Suppressor macrophage treated with lipopolysaccharide for 4 hours (primary cell): ENCODE results near the gene ANKRD33B.

ENCODE experiments used
- DNase-seq: peaks from one replicate; pipeline ENCODE4 v3.0.0-alpha.2; 2020

ANKRD33B gene

GRCh38 chr5:10680876-10681481, 117.1 kb downstream of the ANKRD33B start:
- DNase-seq: no peak

DNA sequence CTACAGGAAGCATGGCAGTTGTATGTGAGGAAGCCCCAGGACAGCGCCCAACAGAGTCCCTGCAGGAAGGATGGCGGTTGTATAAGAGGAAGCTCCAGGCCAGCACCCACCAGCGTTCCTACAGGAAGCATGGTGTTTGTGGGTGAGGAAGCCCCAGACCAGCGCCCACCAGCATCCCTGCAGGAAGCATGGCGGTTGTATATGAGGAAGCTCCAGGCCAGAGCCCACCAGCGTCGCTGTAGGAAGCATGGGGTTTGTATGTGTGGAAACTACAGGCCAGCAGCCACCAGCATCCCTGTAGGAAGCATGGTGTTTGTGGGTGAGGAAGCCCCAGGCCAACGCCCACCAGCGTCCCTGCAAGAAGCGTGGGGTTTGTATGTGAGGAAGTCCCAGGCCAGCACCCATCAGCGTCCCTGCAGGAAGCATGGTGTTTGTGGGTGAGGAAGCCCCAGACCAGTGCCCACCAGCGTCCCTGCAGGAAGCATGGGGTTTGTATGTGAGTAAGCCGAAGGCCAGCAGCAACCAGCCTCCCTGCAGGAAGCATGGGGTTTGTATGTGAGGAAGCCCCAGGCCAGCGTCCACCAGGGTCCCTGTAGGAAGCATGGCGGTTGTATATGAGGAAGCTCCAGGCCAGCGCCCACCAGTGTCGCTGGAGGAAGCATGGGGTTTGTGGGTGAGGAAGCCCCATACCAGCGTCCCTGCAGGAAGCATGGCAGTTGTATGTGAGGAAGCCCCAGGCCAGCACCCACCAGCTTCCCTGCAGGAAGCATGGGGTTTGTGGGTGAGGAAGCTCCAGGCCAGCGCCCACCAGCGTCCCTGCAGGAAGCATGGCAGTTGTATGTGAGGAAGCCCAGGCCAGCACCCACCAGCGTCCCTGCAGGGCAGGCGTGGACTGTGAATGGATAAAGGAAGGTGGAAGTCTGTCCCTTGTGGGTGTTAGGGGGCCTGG, 118.1 kb downstream of the ANKRD33B start:
- DNase-seq: no peak

DNA sequence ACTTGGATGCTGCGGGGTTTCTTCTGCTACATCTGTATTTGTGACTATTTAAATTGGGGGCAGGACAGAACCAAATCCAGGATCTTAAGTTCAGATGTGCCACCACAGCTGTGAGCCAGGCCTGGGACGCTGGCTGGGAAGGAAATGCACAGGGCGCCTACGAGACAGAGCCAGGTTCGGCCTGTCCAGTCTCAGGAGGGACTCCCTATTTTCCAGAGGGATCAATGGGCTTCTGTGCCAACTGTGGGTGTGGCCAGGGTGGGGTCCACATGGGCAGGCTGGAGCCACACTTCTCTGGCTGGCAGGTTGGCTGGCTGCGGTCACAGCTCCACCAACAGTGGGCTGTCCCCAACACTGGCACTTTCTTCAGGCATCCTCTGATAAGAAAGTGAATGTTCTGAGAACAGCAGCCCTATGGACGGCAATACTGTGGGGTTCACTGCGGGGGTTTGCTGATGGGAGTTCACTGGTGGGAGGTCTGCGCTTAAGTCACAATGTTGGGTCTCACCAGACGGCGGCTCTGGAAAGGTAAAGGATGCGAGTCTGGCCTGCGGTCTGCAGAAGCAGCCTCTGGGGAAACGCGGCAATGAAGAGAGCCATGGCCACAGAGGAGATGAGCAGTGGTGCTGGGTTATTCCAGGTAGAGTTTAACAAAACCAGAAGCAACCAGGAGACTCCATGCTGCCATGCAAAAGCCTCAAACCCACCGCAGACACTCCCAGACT, 119.1 kb downstream of the ANKRD33B start:
- no peak for DNase-seq

GRCh38 chr5:10684303-10685086, 120.6 kb downstream of the ANKRD33B start:
- DNase-seq: no peak

DNA sequence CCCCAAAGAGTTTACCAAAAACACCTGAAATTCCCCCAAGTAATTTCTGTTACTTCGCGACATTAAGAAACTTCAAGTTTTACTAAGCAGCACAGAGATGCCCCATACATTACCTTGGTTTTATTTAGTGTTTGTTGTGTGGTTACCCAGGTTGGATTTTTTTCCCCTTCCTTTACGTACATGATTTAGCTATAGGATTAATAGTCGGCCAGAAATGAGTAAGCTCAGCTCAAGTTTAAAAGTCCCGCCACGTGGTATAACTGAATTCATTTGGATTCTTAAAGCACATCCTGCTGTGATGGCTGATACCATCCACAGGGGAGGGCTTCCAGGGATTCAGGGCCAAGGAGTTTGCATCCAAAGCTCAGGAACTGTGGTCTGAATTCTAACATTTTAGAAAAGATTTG, 121.2 kb downstream of the ANKRD33B start:
- no peak for DNase-seq

DNA sequence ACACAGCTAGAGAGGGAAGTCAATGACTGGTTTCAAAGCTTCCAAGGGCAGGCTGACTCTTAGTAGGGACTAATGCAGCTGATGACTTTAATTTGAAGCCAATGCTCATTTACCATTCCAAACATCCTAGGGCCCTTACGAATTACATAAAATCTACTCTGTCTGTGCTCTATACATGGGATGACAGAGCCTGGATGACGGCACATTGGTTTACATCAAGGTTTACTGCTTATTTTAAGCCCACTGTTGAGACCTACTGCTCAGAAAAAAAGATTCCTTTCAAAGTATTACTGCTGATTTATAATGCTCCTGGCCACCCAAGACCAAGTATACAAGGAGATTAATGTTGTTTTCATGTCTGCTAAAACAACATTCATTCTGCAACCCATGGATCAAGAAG, 123.0 kb downstream of the ANKRD33B start:
- no peak for DNase-seq

DNA sequence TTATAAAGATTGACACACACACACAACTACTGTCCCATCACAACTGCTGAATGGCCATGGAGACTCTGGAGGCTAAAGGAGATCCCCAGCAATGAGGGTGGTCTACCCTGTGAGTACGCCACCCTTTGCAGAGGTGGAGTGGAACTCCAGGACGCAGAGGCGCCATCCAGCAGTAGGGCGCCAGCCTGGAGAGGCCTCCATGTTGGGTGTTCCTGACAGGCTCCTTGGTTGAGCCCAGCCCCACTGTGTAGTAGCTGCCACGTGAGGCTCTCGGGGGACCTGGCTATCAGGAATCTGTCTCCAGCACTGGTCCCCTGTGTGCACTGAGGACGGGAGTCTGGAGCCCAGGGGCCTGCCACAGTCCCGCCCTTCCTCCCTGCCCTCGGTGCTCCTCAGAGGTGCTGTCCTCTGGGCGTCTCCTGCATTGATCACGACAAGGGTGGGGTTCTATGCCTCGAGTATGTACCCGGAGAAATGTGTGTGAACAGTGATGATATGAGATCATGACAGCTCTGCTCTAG, 124.8 kb downstream of the ANKRD33B start:
- no peak for DNase-seq

DNA sequence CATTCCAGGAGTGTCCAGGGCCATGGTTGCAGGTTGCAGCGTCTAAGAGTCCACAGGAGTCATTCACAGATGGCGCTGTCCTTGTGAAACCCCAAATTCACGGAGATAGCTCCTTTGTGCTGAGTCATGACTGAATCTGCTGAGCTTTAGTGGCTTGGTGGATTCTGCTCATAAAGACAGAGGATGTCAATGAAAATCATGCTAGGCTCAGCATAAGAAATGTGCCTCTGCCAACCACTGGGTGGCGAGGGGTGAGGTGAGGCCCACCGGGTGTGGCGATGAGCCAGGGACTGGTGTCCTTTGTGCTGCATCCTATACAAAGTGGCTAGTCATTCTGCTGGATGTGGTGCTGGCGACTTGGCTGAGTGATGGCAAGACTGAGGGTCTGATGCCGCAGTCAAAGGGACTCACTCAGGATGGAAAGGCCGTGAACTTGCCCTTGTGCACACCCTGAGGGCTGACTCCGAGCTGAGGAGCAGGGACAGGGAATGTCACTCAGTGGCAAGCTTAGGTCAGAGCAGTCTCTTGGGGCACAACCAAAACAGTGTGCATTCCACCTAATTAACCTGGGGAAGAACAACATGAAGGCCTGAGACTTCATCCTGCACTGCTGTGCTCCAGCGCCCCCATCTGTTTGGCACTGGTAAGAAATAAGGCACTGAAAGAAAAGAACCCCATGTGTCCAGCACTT, 125.7 kb downstream of the ANKRD33B start:
- DNase-seq: peak; percentile 25

GRCh38 chr5:10690460-10691440, 126.9 kb downstream of the ANKRD33B start:
- DNase-seq: no peak

GRCh38 chr5:10691826-10692785, 128.2 kb downstream of the ANKRD33B start:
- DNase-seq: no peak

- DNase-seq: peak; percentile 71
These were observed 131.3 kb downstream of the ANKRD33B start for GRCh38 chr5:10695055-10695649.

DNA sequence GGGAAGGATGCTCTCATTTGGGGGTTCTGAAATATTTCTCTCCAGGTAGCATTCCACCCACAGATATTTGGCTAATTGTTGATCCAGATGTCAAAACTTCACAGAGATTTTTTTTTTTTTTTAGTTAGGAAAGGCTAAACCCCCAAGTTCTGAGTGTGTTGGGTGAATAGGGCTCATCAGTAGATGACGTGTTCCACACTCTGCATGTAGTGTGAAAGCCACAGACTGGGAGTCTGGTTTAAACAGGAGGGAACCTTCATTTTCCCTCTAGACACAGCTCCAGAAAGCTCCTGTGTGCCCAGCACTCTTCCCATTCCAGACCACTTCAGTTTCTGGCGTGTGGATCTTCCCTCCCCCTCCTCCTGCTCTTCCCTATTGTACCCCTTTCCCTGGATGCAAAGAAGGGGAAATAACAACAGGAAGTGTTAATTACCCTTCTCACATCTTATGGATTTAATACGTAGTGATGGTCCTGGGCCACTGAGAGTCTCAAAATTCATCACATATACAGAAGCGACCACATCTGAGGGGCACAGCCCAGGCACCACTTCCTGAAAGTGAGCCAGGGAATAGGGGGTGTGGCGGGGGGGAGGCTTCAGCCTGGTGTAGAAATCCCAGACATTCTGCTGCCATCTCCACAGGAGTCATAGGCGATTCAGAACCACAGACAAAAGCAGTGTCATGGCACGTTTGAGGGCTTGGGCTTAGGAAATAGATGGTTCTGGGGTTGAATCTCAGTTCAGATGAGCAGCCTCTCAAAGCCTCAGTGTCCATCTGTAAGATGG, 132.1 kb downstream of the ANKRD33B start:
- peak; percentile 17 for DNase-seq

DNA sequence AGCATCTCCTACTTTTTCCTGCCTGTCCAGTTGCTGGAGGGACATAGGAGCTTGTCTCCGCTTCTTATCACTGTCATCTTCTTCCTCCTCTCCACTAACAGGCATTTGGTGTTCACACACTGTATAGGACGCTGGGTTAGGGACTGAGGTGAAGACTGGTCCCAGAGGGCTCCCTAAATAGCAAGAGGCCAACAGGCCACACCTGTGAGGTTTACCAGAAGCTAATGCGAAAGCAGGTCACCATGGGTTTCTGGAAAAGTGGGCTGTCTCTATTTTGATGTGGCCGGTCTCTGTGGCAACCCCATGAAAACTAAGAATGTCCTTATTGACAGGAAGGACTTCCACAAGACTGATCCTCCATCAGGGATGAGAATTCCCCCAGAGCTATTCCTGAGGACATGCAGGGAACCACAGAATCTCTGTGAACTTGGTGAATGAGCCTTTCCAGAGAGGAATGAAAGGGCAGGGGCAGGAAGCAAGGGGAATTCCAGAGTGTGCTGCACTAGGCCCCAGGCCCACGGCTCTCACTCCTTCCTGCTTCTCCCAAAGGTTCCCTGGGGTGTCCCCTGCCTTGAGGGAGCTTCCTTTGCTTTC, 135.5 kb downstream of the ANKRD33B start:
- no peak for DNase-seq

DNA sequence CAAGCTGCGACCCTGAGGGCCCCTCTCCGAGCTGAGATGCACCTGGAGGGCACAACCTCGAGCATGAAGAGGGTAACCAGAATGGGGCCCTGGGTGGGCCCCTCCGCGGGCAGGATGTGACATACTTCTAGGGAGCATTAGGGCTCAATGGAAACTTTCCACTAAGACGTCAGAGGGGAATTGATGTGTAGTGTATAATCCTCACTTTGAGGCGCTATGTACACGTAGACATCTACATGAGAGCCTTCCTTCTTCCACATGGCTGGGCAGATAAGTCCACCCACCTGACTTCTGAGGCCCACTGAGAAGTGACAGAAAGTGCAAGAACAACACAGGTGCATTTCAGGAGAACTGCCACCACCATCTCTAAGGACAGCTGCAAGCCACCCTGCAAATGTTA, 136.1 kb downstream of the ANKRD33B start:
- no peak for DNase-seq

- no peak for DNase-seq
These were observed 136.6 kb downstream of the ANKRD33B start for GRCh38 chr5:10700516-10700915.

GRCh38 chr5:10701567-10702039, 137.7 kb downstream of the ANKRD33B start:
- peak; percentile 45 for DNase-seq

- no peak for DNase-seq
These were observed 138.3 kb downstream of the ANKRD33B start for GRCh38 chr5:10702040-10702629.
